ENCODE results near the gene EFHB.

- no peak for TF ChIP-seq POLR2A (IDR thresholded peaks at IDR 0.05)
- no peak for TF ChIP-seq CTCF (IDR thresholded peaks at IDR 0.05)
Measured at GRCh38 chr3:19960696-19961095, 26.7 kb upstream of the EFHB start.

All from esophagus squamous epithelium (tissue), 4 donors.